Smooth muscle cell (in vitro differentiated cells): ENCODE results near the gene PPP1R12C. TPM values are rescaled to one million over a fixed set of nuclear protein-coding genes. Genes with fewer than 3 reads are reported as not detected.

ENCODE experiments used
- DNase-seq: peaks from one replicate; lab custom pipeline; 2025; ENCODE audit not compliant: unreplicated experiment; lab: John Stamatoyannopoulos, UW
- H2AFZ ChIP-seq: fragments of 200-600 bp; sonication (generic); 2 replicates; pipeline ENCODE4 v1.6.0; 2016; ENCODE audit warnings: antibody characterized with exemption, low read depth, mild to moderate bottlenecking
- H3F3A ChIP-seq: fragments of 200-600 bp; sonication (generic); 2 replicates; pipeline ENCODE4 v1.6.0; 2017; ENCODE audit warnings: antibody characterized with exemption, low read depth
- H3K27ac ChIP-seq: fragments of 200-600 bp; sonication (generic); 2 replicates; pipeline ENCODE4 v1.5.1; 2016; ENCODE audit warnings: low read depth, mild to moderate bottlenecking
- H3K27me3 ChIP-seq: fragments of 200-600 bp; sonication (generic); 2 replicates; pipeline ENCODE4 v1.6.1; 2016; ENCODE audit warnings: low read depth, mild to moderate bottlenecking
- H3K36me3 ChIP-seq: fragments of 200-600 bp; sonication (generic); 2 replicates; pipeline ENCODE4 v1.5.1; 2016; ENCODE audit warnings: low read depth
- H3K4me1 ChIP-seq: fragments of 200-600 bp; sonication (generic); 2 replicates; pipeline ENCODE4 v1.5.1; 2016; ENCODE audit warnings: low read depth
- H3K4me2 ChIP-seq: fragments of 200-600 bp; sonication (generic); 2 replicates; pipeline ENCODE4 v1.6.0; 2016; ENCODE audit warnings: mild to moderate bottlenecking
- H3K4me3 ChIP-seq: fragments of 200-600 bp; sonication (generic); 2 replicates; pipeline ENCODE4 v1.5.1; 2016; ENCODE audit warnings: mild to moderate bottlenecking
- H3K79me2 ChIP-seq: fragments of 200-600 bp; sonication (generic); 2 replicates; pipeline ENCODE4 v1.6.0; 2016; ENCODE audit warnings: low read depth, mild to moderate bottlenecking
- H3K9ac ChIP-seq: fragments of 200-600 bp; sonication (generic); 2 replicates; pipeline ENCODE4 v1.6.0; 2016; ENCODE audit warnings: low read depth
- H3K9me3 ChIP-seq: fragments of 200-600 bp; sonication (generic); replicated peaks from 2 replicates; pipeline ENCODE4 v1.5.1; 2016; ENCODE audit warnings: low read depth
- H4K20me1 ChIP-seq: fragments of 200-600 bp; sonication (generic); 2 replicates; pipeline ENCODE4 v1.6.0; 2016; ENCODE audit warnings: low read depth
- CTCF ChIP-seq: fragments of 200-600 bp; sonication (generic); IDR thresholded peaks from 2 replicates; pipeline ENCODE4 v1.5.1; 2017; ENCODE audit warnings: borderline replicate concordance, mild to moderate bottlenecking, antibody characterized with exemption; ENCODE audit not compliant: insufficient read depth, poor library complexity, severe bottlenecking
- WGBS: methylation state at CpG from one replicate; pipeline ENCODE4 v1.1.7; 2016; ENCODE audit warnings: low lambda C conversion rate; 5-methylcytosine and 5-hydroxymethylcytosine counted together
- polyA plus RNA-seq: library from polyadenylated mRNA; unstranded; fragments of >200 nt; fragmentation: Nextera tagmentation; extraction: Ambion mirVana; gene quantifications from 2 replicates; pipeline ENCODE4 v1.2.1, GENCODE V29; 2016
- total RNA-seq: library from RNA; depleted of rRNA; stranded (reverse); fragments of >200 nt; gene quantifications from 2 replicates; pipeline ENCODE4 v1.2.3, GENCODE V29; 2014

PPP1R12C gene
- total and polyA plus RNA-seq, 2 experiments from 2014 or later = 26.1 to 30.5 TPM

GRCh38 chr19:55136399-55137102 is 19.1 kb upstream of the PPP1R12C start:
- Histone ChIP-seq H3K4me3 (no peak overlapping the region), H3K79me2 (no peaks in the 10 kb centered on the region), H3K27ac (no peak overlapping the region), H3K27me3 (no peaks in the 10 kb centered on the region), H3K9ac (no peak overlapping the region), H3K4me1 (no peaks in the 10 kb centered on the region), H2AFZ (no peak overlapping the region), H4K20me1 (no peaks in the 10 kb centered on the region), H3K4me2 (no peak overlapping the region), H3K9me3 (no peaks in the 10 kb centered on the region), H3F3A (no peaks in the 10 kb centered on the region), H3K36me3 (no peaks in the 10 kb centered on the region)
- no peak for TF ChIP-seq CTCF
- DNase-seq = no peak
- 97% methylated on average over 17 of the region's 17 CpGs for WGBS

- no peak overlapping the region for H3K4me3 ChIP-seq
- H3K36me3 ChIP-seq = no peaks in the 10 kb centered on the region
- H3K27me3 ChIP-seq = no peaks in the 10 kb centered on the region
- H3K4me2 ChIP-seq = no peak overlapping the region
- H3K27ac ChIP-seq = no peak overlapping the region
- H3K9me3 ChIP-seq = no peaks in the 10 kb centered on the region
- H3K79me2 ChIP-seq = no peaks in the 10 kb centered on the region
- H4K20me1 ChIP-seq = no peaks in the 10 kb centered on the region
- WGBS = 67% methylated on average over 1 of the region's 3 CpGs
- no peak overlapping the region for H2AFZ ChIP-seq
- no peaks in the 10 kb centered on the region for H3K4me1 ChIP-seq
- TF ChIP-seq CTCF = no peak
- no peaks in the 10 kb centered on the region for H3F3A ChIP-seq
- no peak overlapping the region for H3K9ac ChIP-seq
- no peak for DNase-seq
These were observed 17.3 kb upstream of the PPP1R12C start for GRCh38 chr19:55134736-55135135.

GRCh38 chr19:55133639-55134444 is 16.4 kb upstream of the PPP1R12C start:
- H3K27me3 ChIP-seq = no peaks in the 10 kb centered on the region
- no peak overlapping the region for H3K9ac ChIP-seq
- H3K4me1 ChIP-seq = no peaks in the 10 kb centered on the region
- no peak overlapping the region for H3K27ac ChIP-seq
- TF ChIP-seq CTCF = no peak
- no peaks in the 10 kb centered on the region for H4K20me1 ChIP-seq
- DNase-seq = no peak
- H3K9me3 ChIP-seq = no peaks in the 10 kb centered on the region
- H3K79me2 ChIP-seq = no peaks in the 10 kb centered on the region
- no peak overlapping the region for H3K4me2 ChIP-seq
- no peaks in the 10 kb centered on the region for H3K36me3 ChIP-seq
- no peaks in the 10 kb centered on the region for H3F3A ChIP-seq
- no peak overlapping the region for H2AFZ ChIP-seq
- 86% methylated on average over 25 of the region's 25 CpGs for WGBS
- no peak overlapping the region for H3K4me3 ChIP-seq
